SKM-1 (cell line): ENCODE data around the gene TP53BP1.
A peak's percentile ranks its signal among the peaks of the same experiment; 100 is the strongest.
"Not testable (repeated sequence)": the region's sequence is repeated elsewhere in the genome, so short reads cannot be mapped to it uniquely, and the experiment has no call there.

ENCODE experiments used
- DNase-seq: peaks from one replicate; lab custom pipeline; 2025; ENCODE audit not compliant: unreplicated experiment; lab: John Stamatoyannopoulos, UW

TP53BP1 gene

DNA sequence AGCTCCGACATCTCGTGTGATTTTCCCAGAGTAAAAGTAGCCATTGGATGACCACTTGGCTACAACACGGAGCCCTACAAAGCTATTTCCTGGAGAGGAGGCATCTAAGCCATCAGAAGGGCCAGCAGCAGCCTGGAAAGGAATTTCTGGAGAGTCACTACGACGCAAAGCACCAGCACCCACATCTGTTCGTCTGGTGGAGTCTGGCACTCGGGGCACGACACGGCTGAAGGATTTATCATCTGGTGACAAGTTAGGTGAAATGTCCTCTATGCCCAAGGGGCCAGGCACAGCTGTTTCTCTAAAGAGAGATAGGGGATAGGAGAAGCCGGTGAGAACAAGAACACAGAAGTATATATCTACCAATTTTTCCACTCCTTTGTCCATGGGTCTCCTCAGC is 72.5 kb downstream of the TP53BP1 start:
- DNase-seq, result no peak

DNA sequence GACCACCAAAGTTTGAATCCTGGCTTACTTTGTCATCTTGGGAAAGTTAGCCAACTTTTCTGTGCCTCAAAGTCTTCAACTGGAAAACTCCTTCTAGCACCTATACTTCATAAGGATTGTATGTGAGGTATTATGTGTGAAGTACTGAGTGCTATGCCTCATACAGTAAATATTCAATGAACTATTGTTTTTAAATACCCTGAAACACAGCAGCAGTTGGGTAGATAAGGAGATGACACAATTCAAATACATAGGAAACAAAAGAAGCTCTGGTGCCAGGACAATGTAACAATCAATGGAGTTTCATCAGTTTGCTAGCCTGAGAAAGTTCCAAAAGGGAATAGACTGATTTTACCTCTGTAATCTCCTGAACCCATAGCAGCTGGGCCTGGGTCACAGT is 78.8 kb downstream of the TP53BP1 start:
- DNase-seq, result no peak

DNA sequence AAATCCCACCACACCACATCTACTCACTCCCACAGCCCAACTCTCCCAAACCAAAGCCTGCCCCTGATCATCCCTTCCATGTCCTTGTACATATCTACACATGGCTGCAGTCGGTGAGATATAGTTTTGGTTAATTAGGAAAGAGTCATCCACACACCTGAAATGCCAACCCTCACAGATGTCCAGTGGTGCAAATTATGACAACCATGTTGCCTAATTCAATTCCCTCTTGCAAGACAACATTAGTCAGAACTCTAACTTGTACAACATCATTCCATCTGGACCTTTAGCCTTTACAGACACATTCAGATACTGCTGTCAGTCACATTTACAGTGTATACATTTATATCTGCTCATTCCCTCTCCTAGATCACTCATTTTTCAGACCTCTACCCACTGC is 80.9 kb downstream of the TP53BP1 start:
- DNase-seq, result no peak

DNA sequence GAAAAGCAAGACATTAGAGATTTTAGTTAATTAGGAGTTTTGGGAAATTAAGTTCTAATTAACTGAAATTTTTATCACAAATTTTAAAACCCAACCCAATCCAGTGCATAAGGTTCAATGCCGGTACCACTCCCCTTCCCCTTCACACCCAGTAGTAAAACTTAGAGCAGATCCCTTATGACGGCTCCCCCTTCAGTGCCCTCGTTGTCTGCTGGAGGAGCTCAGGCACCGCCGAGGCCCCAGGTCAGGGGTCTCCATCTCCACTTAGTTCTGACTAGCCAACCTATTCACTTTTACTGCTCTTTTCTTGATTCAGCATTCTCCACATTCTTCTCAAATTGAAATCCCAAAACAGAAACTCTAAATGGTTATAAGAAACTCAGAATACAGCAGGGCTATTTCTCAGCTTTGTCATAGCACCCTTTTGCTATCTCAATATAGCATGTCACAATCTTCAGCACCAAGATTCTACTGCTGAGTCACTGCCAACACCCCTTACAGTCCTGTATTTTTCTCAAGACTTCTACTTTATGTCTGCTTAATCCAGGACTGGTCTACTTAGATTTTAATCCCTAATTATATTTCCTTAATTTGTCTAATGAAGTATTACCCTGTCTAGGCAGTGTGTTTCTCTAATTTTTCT is 82.3 kb downstream of the TP53BP1 start:
- no peak for DNase-seq

DNA sequence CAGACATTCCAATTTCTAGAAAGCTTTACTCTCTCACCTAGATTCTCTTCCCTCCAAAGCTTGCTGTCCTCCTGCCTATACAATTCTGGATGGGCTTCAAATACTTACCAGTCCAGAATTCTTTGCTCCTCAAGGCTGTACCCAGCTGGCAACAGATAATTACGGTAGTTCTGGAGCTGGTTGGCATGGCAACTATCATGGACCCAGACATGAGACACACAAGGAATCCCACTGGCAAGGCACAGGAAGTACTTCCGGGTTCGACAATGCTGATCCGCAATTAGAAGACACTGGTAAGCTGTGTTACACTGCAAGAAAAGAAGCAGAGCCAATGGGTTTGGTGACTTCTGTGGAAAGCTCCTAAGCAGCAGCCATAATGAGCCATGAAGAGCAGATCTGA is 84.2 kb downstream of the TP53BP1 start:
- no peak for DNase-seq

DNA sequence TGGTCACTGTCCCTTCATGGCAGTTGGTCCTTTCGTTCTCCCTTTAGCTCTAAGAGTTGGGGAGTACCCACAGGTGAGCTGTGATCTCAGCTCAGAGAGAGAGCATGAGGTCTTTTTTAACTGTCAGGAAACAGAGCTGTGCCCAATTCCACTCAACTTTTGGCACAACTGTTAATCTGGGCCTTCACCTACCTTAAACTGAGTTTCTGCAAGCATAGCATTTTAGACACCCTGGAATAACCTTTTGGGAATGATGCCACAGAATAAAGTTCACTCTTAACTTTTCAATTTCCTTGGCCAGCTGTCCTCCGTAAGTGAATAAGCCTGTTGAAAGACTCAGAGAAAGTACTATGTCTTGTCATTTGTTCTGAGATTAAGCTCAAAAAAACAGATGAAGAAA is 86.1 kb downstream of the TP53BP1 start:
- DNase-seq, result no peak

DNA sequence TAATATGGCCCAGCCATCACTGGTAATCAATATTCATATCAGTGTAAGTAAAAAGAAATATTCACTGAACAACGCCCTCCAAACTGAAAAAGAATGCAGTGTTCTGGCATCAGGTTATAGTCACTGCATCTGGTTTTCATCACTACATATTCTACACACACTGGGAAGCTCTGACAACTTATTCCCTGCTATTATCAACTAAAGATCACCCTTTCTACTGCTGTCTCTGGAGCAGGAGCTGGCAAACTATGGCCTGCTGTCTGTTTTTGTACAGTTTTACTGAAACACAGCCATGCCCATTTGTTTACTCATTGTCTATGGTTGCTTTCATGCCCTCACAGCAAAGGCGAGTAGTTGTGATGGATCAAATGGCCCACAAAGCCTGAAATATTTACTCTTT is 86.8 kb downstream of the TP53BP1 start:
- DNase-seq, result no peak

DNA sequence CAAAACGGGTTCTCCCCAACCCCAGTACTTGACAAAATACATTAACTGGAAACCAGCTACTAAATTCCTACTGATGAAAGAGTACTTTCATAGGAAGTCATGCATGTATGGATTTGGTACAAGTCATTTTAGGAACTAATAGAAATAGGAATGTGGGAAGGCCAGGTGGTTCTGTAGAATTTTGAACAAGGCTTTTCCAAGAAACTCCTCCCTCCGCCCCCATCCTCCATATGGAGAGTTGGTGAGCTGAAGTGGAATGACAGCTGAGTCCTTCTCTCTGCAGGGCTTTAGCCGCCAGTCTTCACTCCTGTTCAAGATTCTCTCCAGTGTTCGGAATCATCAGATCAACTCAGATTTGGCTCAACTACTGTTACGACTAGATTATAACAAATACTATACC is 88.8 kb downstream of the TP53BP1 start:
- DNase-seq, result no peak

DNA sequence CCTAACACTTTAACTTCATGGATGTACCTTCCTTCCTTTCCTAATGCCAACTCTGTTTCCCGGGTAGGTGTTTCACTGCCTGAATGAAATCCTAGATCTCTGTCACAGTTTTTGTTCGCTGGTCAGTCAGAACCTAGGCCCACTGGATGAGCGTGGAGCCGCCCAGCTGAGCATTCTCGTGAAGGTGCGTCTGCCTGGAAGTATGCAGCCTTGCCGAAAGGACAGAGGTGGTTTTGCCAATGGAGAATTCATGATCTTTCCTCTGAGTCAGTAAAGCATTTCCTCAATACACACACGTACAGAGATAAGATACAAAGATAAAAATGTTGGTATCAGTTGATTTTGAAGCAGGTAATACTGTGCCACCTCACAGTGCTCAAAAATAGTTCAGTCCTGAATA is 89.3 kb downstream of the TP53BP1 start:
- no peak for DNase-seq

DNA sequence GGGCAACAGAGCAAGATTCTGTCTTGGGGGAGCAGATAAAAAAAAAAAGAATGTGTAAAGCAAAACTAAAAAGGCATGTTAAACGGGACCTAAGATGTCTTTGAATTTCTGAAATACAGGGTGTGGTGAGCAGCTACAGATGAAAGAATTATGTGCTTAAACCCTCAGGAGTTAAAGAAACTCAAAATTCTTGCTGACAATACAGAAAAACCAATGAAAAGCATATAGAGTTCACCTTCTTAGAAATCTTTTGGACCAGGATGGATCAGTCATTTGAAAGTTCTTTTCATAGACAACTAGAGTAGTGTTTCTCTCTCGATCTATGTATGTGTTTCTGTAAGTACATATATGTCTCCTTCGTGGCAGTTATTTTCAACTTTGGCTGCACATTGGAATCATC is 90.7 kb downstream of the TP53BP1 start:
- no peak for DNase-seq

DNA sequence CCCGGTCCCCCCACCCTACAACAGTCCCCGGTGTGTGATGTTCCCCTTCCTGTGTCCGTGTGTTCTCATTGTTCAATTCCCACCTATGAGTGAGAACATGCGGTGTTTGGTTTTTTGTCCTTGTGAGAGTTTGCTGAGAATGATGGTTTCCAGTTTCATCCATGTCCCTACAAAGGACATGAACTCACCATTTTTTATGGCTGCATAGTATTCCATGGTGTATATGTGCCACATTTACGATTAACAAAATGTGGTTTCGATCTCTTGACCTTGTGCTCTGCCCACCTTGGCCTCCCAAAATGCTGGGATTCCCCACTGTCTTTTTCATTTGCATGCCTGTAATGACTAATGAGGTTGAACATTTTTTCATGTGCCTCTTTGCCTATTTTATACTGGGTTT is 99.4 kb downstream of the TP53BP1 start:
- DNase-seq, result not testable (repeated sequence)

DNA sequence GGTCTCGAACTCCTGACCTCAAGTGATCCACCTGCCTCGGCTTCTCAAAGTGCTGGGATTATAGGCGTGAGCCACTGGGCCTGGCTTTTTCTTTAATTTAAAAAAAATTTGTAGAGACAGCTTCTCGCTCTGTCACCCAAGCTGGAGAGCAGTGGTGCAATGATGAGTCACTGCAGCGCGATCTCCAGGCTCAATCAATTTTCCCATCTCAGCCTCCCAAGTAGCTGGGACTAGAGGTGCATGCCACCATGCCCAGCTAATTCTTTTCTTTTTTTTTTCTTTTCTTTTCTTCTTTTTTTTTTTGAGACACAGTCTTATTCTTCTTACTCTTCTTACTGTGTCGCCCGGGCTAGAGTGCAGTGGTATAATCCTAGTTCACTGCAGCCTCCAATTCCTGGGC is 102.2 kb downstream of the TP53BP1 start:
- DNase-seq, result no peak

DNA sequence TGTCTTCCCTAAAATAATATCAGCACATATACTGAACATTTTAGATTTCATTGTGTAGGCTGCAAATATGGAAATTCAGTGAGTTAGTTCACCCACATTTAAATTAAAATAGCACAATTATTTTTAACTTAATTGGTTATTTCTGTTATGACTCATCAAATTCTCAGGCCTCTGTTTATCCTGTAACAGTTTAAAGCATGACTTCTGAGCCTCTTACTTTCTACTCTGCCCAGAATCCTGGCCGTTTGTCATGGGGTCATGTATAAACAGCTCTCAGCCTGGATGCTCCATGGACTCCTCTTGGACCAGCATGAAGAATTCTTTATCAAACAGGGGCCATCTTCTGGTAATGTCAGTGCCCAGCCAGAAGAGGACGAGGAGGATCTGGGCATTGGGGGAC is 109.9 kb downstream of the TP53BP1 start:
- DNase-seq, result no peak

DNA sequence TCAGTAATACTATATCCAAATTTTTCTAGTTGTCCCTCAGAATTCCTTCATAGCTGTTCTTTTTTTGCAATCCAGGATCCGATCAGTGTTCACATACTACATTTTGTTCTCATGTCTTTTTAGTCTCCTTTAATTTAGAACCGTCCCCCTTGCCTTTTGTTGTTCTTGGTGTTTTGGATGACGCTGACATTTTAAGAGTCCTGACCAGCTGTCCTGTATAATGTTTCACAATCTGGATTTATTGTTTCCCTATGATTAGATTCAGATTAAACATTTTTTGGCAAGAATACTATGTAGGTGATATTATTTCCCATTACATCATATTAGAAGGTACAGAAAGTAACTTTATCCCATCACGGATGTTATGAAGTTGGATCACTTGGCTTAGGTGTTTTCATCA is 110.6 kb downstream of the TP53BP1 start:
- no peak for DNase-seq

DNA sequence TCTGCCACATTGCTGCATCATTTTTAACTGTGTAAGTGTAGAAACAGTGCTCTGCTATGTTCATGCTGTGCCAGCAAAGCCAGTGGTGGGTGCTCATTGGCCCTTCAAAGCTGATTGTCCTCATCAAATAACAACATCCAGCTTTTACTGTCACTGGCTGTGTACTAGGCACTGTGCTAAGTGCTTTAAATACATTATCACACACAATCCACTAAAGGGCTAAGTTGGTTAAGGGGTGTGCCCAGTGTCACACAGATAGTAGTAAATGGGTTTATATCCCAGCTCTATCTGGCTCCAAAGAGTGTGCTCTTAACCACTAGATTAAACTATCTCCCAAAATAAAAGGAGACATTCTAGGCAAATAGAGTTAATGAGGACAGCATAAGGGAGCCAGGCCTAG is 114.4 kb downstream of the TP53BP1 start:
- DNase-seq, result no peak

DNA sequence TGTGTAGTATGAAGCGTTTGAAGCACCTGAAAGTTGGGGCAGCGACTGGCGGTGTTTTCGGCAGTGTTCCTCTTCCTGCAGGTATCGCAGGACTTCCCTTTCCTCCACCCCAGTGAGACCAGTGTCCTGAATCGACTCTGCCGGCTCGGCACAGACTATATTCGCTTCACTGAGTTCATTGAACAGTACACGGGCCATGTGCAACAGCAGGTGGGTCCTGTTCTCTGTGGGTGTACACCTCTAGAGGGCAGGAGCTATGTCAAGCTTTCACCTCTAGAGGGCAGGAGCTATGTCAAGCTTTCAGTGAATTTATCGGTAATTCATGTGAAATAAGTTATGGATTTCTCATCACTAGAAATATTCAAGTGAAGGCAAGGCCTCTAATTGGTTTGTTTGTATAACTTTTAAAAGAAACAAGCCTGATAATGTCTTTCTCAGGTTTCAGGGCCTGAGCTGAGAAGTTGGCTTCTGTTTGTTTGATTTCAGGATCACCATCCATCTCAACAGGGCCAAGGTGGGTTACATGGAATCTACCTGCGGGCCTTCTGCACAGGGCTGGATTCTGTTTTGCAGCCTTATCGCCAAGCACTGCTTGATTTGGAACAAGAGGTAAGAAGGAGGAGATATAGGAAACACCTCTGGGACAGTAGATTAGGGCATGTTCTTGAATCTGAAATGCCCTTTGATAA is 116.8 kb downstream of the TP53BP1 start:
- peak; percentile 16 for DNase-seq

DNA sequence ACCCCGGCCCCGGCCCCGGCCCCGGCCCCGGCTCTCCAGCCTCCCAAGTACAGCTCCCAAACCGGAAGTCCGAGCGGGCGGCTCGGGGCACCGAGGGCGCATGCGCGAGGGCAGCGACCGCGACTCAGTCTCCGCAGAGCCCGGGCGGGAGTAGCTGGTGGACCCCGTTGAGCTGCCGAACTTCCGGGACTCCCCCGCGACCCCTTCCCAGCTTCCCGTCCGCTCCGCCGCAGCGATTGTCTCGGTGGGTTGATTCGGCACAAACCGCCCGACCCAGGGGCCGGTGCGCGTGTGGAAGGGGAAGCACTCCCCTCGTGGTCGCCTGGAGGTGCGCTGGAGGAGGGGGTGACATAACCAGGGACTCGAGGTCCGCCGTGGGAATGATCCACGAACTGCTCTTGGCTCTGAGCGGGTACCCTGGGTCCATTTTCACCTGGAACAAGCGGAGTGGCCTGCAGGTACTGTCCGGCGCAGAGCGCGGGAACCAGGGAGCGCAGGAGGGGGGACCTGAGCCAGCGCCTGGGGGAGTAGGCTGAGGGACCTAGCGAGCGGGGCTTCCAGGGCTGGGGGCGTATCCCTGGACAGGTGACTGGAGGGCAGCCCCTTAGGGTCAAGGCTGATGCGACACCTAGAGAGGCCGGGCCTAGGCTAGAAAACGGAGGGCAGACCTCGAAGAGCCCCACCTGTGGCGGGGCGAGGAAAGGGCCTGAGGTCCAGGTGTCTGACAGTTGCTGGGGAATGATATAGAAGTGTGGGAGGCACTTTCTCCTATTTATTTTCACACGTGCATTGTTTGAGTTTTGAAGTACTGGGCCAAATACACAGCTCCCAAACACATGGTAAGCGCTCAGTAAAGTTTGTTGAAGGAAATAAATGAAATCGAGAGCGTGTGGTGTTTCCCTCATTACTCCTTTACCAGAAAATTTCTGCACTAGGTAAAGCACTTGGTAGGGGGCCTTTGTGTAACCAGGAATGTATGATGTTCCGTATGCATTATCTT is 121.7 kb downstream of the TP53BP1 start, which contains the start of the genes TUBGCP4 and ZSCAN29:
Gene TUBGCP4 (plus strand): TSS at position 127 of the 1,000 bp plus-strand sequence. CDS start 254 bp downstream, at position 381.
Gene ZSCAN29 (minus strand): TSS at position 69 of the 1,000 bp plus-strand sequence. CDS start 1,130 bp downstream, outside the sequence.
- DNase-seq, result peak; percentile 62

DNA sequence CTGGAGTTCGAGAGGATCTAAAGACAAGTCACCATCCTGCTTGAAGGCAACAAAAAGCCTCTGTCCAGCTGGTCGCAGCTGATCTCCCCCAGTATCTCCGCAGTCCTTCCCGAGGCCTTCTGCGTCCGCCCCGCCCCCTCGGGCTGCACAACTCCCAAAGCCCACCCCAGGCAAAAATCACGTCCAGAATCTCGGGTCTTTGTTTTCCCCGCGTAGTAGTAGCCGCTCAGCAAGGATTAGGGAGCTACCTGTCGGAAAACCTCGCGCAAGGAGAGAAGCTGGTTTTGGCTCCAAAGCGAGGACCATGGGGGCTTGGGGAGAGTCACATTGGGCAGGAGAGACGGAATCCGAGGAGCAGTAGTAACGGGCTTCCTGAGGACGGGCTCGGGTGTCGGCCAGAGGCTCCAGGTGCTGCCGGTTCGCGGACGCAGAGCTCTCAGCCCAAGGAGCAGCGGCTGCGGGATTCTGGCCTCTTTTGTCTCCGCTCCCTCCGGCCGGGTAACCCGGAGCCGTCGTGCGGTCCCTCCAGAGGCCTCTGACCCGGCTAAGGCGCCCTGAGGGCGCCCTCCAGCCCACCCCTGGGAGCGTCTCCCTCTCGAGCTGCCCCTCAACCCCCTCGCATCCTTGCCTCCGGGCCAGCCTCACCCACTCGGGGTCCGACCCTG is 122.5 kb downstream of the TP53BP1 start:
- no peak for DNase-seq

DNA sequence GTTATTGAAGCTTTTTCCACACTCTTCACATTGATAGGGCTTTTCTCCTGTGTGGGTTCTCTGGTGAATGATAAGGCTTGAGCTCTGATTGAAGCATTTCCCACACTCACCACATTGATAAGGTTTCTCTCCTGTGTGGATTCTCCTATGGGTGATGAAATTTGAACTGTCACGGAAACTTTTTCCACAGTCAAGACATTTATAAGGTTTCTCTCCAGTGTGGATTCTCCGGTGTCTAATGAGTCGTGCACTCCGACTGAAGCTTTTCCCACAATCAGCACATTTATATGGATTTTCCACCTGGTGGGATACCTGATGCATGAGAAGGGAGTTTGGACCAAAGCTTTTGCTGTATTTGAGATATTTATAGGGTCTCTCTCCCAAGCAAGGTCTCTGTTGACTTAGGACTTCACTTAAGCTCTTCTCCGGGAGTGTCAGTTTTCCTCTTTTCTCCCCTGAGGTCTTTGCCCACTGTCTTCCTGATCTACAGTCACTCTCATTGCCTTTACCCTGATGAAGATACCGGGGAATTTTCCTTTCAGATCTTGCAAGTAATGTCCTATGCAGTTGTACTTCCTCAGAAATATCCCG is 131.5 kb downstream of the TP53BP1 start:
- no peak for DNase-seq

DNA sequence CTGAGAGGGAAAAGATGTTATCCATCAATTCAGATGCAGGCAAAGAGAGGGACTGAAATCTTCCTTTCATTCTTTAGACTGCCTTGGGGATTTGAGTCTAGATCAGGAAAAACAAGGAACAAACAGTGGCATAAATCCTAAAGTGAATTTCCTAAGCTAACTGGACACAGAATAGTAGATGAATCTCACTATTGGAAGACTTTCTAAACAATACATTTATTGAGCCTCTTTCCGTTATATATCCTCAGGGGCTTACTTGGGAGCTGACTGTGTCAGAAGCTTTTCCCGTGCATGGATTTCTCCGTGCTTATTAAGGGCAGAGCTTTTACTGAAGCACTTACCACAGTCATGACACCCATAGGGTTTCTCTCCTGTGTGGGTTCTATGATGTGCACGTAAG is 132.1 kb downstream of the TP53BP1 start:
- no peak for DNase-seq
